ENCODE data around the gene MBD5.

Gene MBD5

DNA sequence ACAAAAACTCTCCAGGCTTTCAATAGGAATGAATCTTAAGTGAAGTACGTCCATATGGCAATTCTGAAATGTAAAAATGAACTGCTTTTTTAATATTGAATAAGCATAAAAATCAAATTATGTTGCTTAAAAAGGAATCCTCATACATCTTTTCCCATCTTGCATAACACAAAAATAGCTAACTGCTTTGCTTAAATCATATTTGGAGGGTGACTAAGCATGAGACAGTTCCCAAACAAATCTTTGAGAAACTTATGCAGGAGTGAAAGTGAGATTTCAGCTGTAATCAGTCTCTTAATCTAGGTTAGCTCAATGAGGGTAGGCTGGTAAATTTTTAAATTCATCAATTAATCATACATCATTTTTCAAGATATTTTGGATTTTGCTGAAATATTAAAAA lies 111.5 kb downstream of the MBD5 start:
- no peak for DNase-seq

DNA sequence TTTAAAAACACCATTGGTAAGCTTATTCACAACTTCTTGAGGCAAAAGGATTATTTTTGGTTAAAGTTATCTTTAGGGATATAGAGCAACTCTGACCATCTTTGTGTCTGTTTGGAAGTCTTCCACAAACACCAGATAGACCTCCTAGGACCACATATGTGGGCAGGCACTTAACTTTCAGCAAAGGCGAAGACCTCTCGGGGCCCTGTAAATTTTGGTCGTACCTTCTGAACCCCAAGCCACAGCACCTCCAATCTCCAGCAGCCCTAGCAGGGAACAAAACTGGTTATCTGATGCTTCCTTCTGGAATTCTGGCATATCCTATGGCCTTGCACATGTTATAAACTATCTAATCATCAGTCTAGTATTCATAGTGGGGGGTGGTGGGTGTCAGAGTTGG lies 114.8 kb downstream of the MBD5 start:
- no peak for DNase-seq

DNA sequence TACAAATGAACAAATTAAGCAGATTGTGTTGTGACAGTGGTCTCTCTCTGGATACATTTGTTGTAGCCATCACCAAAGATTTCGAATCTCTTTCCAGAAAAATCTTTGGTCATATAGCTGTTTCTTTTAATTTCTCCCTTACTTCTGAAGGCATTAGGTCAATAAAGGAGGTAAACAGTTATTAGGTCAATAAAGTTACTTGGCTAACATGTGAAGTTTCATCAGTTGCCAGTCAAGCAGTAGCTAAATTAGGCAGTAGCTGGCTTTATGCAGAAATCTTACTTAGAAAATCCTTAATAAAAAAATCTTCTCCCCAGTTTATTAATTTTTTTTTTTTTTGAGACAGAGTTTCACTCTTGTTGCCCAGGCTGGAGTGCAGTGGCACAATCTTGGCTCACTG lies 115.5 kb downstream of the MBD5 start:
- no peak for DNase-seq

DNA sequence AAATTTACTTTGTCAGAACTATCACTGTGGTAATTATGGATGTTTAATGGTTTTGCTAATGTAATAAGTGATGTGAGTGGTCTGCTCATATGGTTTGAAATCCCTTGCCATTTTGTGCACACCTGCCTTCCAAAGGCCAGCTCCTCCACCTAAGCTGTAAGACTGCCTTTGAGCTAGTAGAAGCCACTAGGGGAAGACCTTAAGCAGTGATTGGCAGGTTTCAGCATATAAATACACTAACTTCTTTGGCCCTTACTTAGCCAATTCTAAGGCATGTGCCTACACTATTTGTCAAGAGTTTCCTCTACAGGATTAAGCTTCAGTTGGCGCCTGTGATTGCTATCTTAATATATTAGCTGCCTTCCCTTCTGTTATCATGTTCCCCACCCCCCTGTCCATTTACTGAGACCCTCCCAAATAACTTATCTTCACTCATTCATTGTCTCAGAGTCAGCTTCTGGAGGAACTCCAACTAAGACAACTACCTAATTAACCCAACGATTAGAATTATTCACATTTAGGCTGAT lies 141.1 kb downstream of the MBD5 start:
- DNase-seq, result no peak

DNA sequence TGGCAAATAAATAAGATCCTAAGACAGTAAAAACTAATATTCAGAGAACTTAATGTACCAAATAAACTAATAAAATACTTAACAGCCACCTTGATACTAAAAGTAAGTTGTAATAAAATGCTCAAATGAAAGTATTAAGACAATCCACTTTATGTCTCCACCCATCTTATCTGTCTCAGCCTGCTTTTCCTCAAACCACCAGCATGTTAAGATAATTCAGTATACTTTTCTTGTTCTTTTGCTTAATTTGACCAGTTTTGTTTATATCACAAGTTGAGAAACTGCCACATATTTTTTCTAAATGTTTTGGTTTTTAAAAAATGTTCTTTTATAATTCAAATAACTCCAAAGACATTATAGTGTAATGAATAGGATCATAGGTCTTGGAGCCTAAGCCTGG lies 142.0 kb downstream of the MBD5 start:
- no peak for DNase-seq

DNA sequence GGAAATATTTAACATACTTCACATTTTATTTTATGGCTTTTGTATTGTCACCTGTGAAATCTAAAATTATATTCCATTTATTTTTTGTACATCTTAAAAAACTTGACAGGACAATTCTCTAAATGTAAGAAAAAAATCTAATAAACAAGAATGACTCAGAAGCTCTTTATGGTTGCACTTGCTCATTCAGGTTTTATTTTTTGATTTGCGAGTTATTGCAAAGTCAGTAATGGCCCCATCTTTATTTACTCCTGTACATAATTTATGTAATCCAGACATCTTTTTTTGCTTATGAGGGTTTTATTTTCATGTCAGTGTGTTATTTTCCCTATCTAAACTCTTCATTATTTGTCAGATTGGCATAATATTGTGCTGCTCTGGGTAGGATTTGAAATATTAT lies 145.1 kb downstream of the MBD5 start:
- no peak for DNase-seq

DNA sequence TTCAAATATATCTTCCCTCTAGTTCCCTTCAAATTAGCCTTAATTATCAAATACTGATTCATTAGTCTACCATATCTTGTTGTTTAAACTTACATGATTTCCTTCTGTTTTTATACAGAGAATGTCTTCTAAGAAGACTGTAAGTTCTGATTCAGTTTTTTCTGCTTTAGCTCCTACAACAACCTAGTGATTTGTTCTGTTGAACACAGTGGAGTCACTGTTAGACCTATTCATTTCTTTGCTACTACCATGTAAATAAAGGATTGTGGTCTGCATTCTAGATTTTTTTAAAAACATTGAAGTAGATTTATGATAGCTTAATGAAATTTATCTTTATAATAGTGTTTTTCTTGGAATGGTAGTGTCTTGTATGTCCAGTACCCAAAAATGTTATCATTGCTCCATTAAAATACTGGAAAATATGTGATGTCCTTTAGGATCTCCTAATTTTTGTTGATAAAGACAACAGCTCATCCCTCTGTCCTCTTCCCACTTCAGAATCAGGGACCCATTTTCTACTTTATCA lies 146.4 kb downstream of the MBD5 start:
- no peak for DNase-seq

DNA sequence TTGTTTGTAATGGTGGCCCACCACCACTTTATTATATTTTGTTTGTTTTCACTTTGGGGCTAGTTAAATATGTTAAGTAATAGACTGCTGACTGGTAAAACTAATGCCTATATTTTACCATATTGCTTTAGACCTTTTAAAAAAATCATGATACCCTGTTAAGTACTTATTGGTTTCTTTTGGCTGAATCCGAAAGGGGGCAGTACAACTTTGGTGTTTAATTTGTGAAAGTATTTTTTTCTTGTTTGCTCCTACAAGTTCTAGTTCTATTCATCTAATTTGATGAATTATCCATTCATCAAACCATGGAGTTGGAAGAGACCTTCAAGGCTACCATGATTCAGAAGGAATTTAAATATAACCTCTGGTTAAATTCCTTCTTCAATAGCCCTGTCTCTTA lies 147.0 kb downstream of the MBD5 start:
- DNase-seq, result no peak

DNA sequence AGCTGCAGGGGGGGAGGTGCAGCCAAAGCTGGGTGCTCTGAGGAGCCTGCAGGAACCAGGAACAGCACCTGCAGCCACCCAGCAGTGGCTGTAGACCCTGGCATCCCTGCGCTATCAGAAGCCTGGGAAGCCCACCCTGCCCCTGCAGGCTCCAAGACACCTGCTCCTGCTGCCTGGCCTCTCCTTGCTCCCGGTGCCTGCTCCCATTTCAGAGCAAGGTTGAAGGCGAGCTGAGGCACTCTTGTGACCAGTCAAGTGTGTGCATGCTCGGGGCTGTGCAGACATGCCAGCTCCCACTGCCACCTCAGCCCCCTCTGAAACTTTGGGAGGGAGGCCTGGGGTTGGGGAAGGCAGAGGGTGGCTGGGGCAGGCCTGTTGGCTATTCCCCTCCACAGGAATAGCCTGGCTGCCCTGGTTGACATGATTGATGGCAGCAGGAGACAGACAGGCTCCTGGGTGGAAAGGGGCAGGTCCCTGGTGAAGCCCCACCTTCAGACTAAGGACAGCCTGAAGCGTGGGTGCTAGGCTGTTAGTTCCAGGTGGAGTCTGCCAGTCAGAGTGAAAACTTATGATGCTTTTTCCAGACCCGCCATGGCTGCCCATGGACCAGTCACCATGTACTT lies 151.4 kb downstream of the MBD5 start:
- no peak for DNase-seq

DNA sequence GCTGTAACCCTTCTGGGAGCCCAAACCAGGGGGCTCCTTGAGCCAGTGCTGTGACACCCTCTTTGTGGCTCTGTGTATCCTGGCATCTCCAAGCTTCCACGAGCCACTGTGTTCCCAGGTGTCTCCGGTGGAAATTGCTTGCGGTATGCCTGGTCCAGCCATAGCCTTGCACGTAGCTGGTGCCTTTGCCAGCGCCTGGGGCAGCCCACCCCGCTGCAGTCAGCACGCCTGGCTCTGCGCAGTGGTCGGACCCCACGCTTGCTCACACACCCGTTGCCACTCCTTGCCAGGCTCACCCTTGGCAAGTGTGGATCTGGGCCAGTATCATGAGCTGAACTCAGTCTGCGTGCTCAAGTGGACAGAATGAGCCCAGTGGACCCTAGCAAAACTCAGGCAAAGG lies 152.3 kb downstream of the MBD5 start:
- DNase-seq, result no peak

DNA sequence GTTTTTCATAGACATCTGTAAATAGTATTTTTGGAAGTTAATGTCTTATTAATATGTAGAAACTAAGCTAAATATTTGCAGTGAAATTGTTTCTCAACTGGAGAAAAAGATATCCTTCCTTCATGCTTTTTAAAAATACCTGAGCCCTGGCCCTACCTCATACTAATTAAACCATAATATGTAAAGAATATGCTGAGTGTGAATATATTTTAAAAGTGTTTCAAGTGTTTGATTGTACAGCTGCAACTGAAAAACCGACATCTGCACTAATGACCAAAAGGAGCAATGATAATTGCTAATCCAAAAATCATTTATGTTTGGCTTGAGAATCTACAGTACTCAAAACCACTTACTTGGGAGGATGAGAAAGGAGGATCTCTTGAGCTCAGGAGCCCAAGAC lies 156.7 kb downstream of the MBD5 start:
- no peak for DNase-seq

DNA sequence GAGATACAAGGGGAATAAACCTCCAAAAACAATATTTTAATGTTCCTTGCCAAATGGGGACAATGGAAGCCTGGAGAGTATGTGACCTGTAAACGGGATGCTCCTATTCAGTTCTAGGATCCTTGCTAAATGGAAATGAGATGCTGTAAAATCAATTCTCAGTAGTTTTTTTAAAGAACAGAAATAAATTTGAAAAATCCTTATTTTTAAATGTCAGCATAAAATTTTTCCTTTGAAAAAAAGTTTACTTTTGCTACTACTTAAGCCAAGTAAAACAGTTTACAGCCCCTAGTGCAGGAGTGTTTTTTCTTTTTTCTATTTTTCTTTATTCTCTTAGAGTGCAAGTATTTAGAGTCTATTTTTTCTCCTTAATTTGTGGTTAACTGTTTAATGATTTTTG lies 158.8 kb downstream of the MBD5 start:
- DNase-seq, result no peak

DNA sequence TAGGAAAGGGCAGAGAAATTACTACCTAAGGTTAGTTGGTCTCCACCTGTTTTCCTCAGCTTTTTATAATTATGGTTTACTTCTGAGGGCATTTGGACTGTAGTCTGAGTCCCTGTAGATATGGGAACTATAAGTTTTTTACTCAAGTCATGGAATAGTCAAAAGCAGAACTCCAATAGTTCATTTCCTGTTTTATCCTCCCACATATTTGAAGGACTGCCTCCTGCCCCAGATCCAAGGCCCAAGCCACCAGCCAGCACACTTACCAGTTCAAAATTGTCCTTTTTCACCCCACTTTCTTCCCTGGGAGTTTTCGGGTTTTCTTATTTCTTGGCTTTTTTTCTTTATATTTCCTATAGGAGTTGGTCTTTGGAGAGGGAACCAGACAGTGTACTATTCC lies 164.1 kb downstream of the MBD5 start:
- no peak for DNase-seq

DNA sequence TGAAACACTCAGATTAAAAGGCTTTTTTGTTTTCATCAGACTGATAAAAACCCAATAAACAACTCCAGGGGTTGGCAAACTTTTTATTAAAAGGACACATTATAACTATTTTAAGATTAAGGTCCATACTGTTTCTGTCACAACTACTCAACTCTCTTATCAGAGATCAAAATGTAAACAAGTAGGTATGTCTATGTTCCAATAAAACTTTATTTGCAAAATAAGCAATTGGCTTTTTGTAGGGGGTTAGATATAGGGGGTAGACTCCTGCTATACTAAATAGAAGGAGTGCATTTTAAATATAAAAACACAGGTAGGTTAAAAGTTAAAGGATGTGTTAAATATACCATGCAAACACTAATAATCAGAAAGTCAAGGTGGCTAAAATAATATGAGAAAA lies 174.0 kb downstream of the MBD5 start:
- no peak for DNase-seq

DNA sequence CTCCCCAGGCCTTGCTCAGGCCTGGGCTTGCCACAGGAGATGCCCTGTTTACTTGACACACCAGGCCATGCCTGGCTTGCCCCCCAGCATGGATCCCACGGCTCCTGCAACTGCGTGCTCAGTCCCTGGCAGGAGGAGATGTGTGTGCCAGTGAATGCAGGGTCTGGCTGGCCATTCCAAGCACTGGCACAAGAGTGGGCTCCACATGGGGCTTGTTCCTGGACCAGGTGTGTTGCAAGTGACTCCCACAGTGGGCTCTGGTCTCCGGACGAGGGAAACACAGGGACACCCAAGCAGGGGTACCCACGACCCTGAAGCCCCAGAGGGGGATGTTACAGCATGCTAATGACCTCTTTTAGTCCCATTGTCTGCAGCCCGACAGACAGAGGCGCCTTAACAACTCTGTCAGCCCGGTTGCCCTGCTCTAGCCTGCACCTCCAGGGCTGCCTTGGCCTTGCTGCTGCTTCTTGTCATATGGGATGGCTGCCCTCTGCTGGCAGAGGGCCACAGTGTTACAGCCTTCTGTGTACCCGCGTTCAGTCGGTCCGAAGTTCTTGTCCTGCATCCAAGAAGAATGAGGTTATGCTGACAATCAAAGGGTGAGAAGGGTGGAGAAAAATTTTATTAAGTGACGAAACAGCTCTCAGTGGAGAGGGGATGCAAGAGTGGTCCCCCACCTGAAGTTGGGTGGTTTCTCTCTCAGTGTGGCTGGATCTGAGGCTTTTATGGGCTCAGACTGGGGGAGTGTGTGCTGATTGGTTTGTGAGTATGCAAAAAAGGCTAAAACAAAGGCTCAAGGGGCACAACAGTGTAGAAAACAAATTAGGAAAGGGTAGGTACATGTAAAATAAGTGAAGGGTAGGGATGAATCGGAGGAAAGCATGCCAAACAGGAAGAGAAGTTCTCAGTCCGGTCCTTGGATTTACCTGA lies 180.4 kb downstream of the MBD5 start:
- no peak for DNase-seq

DNA sequence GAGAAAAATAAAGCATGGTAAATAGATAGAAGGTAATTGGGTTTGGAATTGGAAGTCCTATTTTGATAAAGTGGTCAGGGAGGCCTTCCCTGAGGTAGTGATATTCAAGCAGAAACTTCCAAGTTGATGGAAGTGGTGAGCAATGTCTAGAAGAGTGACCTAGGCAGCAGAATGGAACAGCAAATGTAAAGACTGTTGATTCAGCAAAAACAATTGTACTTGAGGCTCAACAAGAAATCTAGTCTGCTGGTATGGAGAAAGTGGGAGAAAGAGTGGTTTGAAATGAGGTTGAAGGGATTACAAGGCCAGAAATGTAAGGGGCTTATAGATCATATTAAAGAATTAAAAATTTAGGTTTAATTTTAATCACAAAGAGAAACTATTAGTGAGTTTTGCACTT lies 181.3 kb downstream of the MBD5 start:
- no peak for DNase-seq

DNA sequence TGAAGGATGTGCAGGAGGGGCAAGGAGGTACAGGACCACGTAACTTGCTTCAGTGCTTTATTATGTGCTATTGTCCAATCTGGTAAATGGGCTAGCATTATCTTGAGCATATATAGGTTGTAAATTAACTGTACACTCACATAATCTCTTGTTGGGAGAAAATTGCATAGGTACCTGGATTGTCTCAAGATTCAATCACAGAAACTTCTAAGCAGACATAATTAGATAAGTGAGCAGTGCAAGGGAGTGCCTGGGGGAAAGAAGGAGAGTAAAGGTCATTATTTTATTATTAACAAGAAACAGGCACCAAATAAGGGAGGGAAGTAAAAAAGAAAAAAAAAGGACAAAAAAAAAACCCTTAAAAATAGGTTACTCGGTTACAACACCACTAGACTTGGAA lies 186.2 kb downstream of the MBD5 start:
- DNase-seq, result no peak

DNA sequence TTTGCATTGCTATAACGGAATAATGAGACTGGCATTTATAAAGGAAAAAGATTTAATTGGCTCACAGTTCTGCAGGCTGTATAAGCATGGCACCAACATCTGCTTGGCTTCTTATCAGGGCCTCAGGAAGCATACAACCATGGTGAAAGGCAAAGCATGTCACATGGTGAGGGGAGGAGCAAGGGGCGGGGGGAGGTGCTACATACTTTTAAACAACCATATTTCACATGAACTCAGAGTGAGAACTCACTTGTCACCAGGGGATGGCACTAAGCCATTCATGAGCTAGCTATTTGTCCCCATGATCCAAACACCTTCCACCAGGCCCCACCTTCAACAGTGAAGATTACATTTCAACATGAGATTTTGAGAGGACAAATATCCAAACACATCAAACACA lies 188.7 kb downstream of the MBD5 start:
- DNase-seq, result no peak

DNA sequence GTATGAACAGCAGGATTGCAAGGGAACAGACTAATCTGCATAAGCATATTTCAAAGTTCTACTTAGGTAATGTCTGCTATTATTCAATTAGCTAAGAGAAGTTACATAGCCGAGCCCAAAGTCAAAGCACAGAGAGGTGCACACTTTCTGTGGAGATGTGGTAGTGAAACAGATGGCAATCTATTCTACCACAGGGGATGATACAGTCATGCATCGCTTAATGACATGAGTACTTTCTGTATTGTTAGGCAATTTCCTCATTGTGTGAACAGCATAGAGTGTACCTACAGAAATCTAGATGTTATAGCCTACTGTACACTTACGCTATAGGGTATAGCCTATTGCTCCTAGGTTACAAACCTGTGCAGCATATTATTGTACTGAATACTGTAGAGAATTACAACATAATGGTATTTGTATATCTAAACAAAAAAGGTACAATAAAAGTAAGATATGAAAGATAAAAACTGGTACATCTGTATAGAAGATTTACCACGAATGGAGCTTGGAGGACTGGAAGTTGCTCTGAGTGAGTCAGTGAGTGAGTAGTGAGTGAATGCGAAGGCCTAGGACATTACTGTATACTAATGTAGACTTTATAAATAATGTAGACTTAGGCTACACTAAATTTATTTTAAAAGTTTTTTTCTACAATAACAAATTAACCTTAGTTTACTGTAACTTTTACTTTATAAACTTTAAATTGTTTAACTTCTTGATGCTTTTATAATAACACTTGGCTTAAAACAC lies 197.6 kb downstream of the MBD5 start:
- no peak for DNase-seq

DNA sequence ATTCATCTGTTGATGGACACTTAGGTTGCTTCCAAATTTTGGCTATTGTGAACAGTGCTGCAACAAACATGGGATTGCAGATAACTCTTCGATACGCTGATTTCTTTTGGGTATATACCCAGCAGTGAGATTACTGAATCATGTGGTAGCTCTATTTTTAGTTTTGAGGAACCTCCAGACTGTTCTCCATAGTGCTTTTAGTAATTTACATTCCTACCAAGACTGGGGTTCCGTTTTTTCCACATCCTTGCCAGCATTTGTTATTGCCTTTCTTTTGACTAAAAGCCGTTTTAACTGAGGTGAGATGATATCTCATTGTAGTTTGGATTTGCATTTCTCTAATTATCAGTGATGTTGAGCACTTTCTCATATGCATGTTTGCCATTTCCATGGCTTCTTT lies 200.3 kb downstream of the MBD5 start:
- DNase-seq, result no peak

DNA sequence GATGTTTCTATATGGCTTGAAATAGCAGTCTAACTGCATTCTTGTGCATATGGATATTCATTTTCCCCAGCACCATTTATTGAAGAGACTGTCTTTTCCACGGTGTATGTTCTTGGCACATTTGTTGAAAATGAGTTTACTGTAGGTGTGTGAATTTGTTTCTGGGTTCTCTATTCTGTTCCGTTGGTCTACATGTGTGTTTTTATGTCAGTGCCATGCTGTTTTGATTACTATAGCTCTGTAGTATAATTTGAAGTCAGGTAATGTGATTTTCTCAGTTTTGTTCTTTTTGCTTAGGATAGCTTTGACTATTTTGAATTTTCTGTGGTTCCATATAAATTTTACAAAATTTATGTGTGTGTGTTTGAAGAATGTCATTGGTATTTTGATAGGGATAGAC lies 201.0 kb downstream of the MBD5 start:
- DNase-seq, result no peak

DNA sequence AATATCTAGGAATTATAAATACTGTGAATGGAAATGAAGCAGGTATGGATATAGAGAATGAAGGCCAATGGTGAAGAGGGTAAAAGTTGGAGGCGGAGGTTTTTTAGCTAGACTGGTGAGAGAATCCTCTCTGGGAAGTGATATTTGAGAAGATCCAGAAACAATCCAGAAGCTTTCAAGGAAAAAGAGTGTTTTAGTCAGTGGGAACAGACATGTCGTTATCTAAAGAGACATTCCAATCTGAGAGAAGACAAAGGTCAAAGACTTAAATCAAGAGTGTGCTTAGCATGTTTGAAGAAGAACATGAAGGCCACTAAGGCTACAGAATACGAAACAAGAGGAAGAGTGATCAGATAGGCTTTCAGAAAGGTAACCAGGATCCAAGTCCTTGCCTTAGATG lies 211.0 kb downstream of the MBD5 start:
- no peak for DNase-seq

DNA sequence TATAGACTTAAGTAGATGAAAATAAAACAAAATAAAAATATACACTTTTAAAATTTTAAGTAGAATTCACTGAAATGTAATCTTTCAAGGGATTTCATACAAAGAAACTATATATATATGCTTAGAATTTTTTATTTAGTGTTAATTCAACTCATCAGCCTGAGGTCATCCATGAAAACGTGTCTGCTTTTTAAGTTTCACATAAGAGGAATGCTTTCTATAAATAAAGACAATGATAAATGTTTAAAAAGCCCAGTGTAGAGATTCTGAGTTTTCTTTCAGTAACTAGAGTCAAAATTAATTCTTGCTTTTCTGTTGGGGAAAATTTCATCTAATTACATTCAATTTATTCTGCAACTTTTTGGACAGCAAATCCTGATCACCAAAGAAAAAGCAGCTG lies 213.3 kb downstream of the MBD5 start:
- DNase-seq, result no peak

All from femur (tissue), 1 donor.